Activated naive CD4-positive, alpha-beta T cell treated with anti-CD3 and anti-CD28 coated beads for 36 hours (primary cell): ENCODE results near the gene ICAM1. TPM values are rescaled to one million over a fixed set of nuclear protein-coding genes. Genes with fewer than 3 reads are reported as not detected.

Source experiments
- CTCF ChIA-PET: fragments of 350-600 bp; sonication (Branson Sonifier 250); formaldehyde crosslinking; loops from one replicate; lab custom pipeline; 2021; ENCODE audit warnings: antibody characterized with exemption; lab: Charles Lee
- DNase-seq: peaks from one replicate; pipeline ENCODE4 v3.0.0-alpha.2; 2020
- H3K27ac Mint-ChIP-seq: one replicate; pipeline ENCODE4 v1.8.0; 2021; ENCODE audit warnings: mild to moderate bottlenecking, mixed read lengths
- H3K27me3 Mint-ChIP-seq: one replicate; pipeline ENCODE4 v1.8.0; 2021; ENCODE audit warnings: low read depth, mixed read lengths
- H3K36me3 Mint-ChIP-seq: one replicate; pipeline ENCODE4 v1.8.0; 2021; ENCODE audit warnings: low read depth, mixed read lengths
- H3K4me1 Mint-ChIP-seq: one replicate; pipeline ENCODE4 v1.8.0; 2021; ENCODE audit warnings: low read depth, mixed read lengths
- H3K4me3 Mint-ChIP-seq: one replicate; pipeline ENCODE4 v1.8.0; 2021; ENCODE audit warnings: mild to moderate bottlenecking, moderate library complexity, mixed read lengths
- H3K9me3 Mint-ChIP-seq: one replicate; pipeline ENCODE4 v1.8.0; 2021; ENCODE audit warnings: mixed read lengths
- intact Hi-C: fragments of 100-400 bp; cut with micrococcal nuclease; formaldehyde crosslinking; loops from one replicate; pipeline ENCODE4 v1.15.1; 2023
- total RNA-seq, 2 experiments: library from RNA; stranded (reverse); gene quantifications; one replicate each; pipeline ENCODE4 v1.2.3, GENCODE V29; 2021

ICAM1 gene
- total RNA-seq, 2 experiments from 2014 or later, result 11.5 to 12.0 TPM

DNA sequence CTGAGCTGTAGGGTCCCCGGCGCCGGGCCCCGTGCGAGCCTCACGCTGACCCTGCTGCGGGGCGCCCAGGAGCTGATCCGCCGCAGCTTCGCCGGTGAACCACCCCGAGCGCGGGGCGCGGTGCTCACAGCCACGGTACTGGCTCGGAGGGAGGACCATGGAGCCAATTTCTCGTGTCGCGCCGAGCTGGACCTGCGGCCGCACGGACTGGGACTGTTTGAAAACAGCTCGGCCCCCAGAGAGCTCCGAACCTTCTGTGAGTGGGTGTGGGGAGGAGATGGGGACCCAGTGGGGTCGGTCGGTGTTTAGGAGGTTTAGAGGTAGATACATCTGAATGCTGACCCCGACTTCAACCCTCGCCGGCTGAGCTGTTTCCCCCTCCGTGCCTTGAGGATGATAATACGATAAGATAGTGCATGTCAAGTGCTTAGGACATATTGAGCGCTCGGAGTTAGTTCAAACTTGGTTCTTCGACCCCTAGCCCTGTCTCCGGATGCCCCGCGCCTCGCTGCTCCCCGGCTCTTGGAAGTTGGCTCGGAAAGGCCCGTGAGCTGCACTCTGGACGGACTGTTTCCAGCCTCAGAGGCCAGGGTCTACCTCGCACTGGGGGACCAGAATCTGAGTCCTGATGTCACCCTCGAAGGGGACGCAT, 20.8 kb downstream of the ICAM1 start:
- H3K36me3 Mint-ChIP-seq, result peaks cover 1% of the 10 kb centered on the region
- H3K27ac Mint-ChIP-seq, result no peak overlapping the region
- peaks cover 79% of the 10 kb centered on the region for H3K27me3 Mint-ChIP-seq
- peaks cover 73% of the 10 kb centered on the region for H3K4me1 Mint-ChIP-seq
- DNase-seq, result no peak
- H3K4me3 Mint-ChIP-seq, result peak overlapping the region; percentile 52
- intact Hi-C loops, result no loop called here
- no peaks in the 10 kb centered on the region for H3K9me3 Mint-ChIP-seq
- CTCF ChIA-PET, result interaction anchor here (0.6 to 1.7 kb wide), 5 partner anchors 20 to 100 kb away, joined by 3 to 11 read pairs (median 7); partner anchors contain the start of genes ICAM1 and RAVER1

- peaks cover 66% of the 10 kb centered on the region for H3K4me1 Mint-ChIP-seq
- peaks cover 1% of the 10 kb centered on the region for H3K36me3 Mint-ChIP-seq
- intact Hi-C loops, result no loop called here
- DNase-seq, result peak; percentile 80
- CTCF ChIA-PET, result interaction anchor here (1.0 to 1.7 kb wide), 4 partner anchors 21 to 98 kb away, joined by 3 to 11 read pairs (median 7); partner anchors contain the start of genes ICAM1 and RAVER1
- H3K27me3 Mint-ChIP-seq, result peaks cover 77% of the 10 kb centered on the region
- H3K4me3 Mint-ChIP-seq, result peak overlapping the region; percentile 52
- no peaks in the 10 kb centered on the region for H3K9me3 Mint-ChIP-seq
- no peak overlapping the region for H3K27ac Mint-ChIP-seq
These were observed 21.4 kb downstream of the ICAM1 start for GRCh38 chr19:10292206-10292788.

DNA sequence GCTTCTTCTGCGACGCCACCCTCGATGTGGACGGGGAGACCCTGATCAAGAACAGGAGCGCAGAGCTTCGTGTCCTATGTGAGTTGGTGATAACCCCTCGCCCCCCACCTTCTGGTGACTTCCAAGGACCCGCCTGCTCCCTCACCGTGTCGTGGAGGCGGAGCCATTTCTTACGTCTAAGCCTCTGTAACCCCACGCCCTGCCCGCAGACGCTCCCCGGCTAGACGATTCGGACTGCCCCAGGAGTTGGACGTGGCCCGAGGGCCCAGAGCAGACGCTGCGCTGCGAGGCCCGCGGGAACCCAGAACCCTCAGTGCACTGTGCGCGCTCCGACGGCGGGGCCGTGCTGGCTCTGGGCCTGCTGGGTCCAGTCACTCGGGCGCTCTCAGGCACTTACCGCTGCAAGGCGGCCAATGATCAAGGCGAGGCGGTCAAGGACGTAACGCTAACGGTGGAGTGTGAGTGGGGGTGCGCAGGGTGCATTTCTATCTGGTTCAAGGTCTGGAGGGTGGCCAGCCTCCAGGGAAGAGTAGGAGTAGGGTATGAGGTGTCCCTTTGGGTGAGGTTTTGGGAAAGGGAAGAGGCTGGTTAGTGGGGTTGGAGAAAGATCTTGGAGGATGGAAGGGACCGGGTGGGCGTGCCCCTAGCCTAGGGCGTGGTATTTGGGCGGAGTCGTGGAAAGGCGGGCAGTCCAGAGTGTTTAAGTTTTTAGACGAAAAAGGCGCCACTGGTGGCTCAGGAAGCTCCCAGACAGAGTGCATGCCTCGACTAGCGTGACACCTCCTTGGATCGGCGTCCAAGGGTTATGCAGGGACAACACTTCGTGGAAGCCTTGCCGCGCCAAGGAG, 22.1 kb downstream of the ICAM1 start:
- DNase-seq, result no peak

GRCh38 chr19:10293637-10294367, 22.9 kb downstream of the ICAM1 start:
- H3K27me3 Mint-ChIP-seq, result peaks cover 63% of the 10 kb centered on the region
- H3K4me3 Mint-ChIP-seq, result no peak overlapping the region
- H3K4me1 Mint-ChIP-seq, result peaks cover 54% of the 10 kb centered on the region
- CTCF ChIA-PET, result no interaction called here
- no peak for DNase-seq
- H3K9me3 Mint-ChIP-seq, result no peaks in the 10 kb centered on the region
- peaks cover 1% of the 10 kb centered on the region for H3K36me3 Mint-ChIP-seq
- intact Hi-C loops, result no loop called here
- no peak overlapping the region for H3K27ac Mint-ChIP-seq

More for the DNA sequence above, 22.1 kb downstream of the ICAM1 start:
- CTCF ChIA-PET, result no interaction called here
- Mint-ChIP-seq H3K9me3 (no peaks in the 10 kb centered on the region), H3K36me3 (peaks cover 1% of the 10 kb centered on the region), H3K27ac (no peak overlapping the region), H3K27me3 (peaks cover 70% of the 10 kb centered on the region), H3K4me1 (peaks cover 59% of the 10 kb centered on the region), H3K4me3 (peak overlapping the region; percentile 25)
- intact Hi-C loops, result no loop called here

GRCh38 chr19:10294368-10294697, 23.4 kb downstream of the ICAM1 start:
- Mint-ChIP-seq H3K36me3 (peaks cover 1% of the 10 kb centered on the region), H3K9me3 (no peaks in the 10 kb centered on the region), H3K4me1 (peaks cover 48% of the 10 kb centered on the region), H3K27me3 (peaks cover 60% of the 10 kb centered on the region), H3K4me3 (no peak overlapping the region), H3K27ac (no peak overlapping the region)
- intact Hi-C loops, result no loop called here
- no peak for DNase-seq
- CTCF ChIA-PET, result no interaction called here

- intact Hi-C loops, result loop anchor here (1.0 kb wide), 1 partner anchor 8 kb away; no protein-coding TSS in a partner anchor
- peak overlapping the region; percentile 56 for H3K4me3 Mint-ChIP-seq
- H3K36me3 Mint-ChIP-seq, result peaks cover 1% of the 10 kb centered on the region
- H3K9me3 Mint-ChIP-seq, result no peaks in the 10 kb centered on the region
- peaks cover 42% of the 10 kb centered on the region for H3K4me1 Mint-ChIP-seq
- H3K27me3 Mint-ChIP-seq, result peaks cover 56% of the 10 kb centered on the region
- CTCF ChIA-PET, result no interaction called here
- H3K27ac Mint-ChIP-seq, result no peak overlapping the region
- peak; percentile 61 for DNase-seq
These were observed 24.5 kb downstream of the ICAM1 start for GRCh38 chr19:10295305-10295846.

- peaks cover 50% of the 10 kb centered on the region for H3K27me3 Mint-ChIP-seq
- H3K4me3 Mint-ChIP-seq, result peak overlapping the region; percentile 56
- intact Hi-C loops, result loop anchor here (1.0 kb wide), 1 partner anchor 9 kb away; no protein-coding TSS in a partner anchor
- no peak overlapping the region for H3K27ac Mint-ChIP-seq
- H3K36me3 Mint-ChIP-seq, result peaks cover 1% of the 10 kb centered on the region
- no peak for DNase-seq
- H3K4me1 Mint-ChIP-seq, result peaks cover 38% of the 10 kb centered on the region
- CTCF ChIA-PET, result interaction anchor here (0.6 to 1.0 kb wide), 2 partner anchors 25 to 117 kb away, joined by 4 read pairs; partner anchors contain the start of gene ICAM1
- H3K9me3 Mint-ChIP-seq, result no peaks in the 10 kb centered on the region
These were observed 25.1 kb downstream of the ICAM1 start for GRCh38 chr19:10295847-10296591.

- CTCF ChIA-PET, result interaction anchor here (0.6 to 1.3 kb wide), 3 partner anchors 16 to 233 kb away, joined by 3 to 6 read pairs (median 4); partner anchors contain the start of gene FDX2
- Mint-ChIP-seq H3K36me3 (peaks cover 1% of the 10 kb centered on the region), H3K4me1 (peaks cover 10% of the 10 kb centered on the region), H3K4me3 (no peak overlapping the region), H3K27ac (no peak overlapping the region), H3K9me3 (no peaks in the 10 kb centered on the region), H3K27me3 (peaks cover 12% of the 10 kb centered on the region)
- intact Hi-C loops, result no loop called here
- no peak for DNase-seq
These were observed 28.9 kb downstream of the ICAM1 start for GRCh38 chr19:10299545-10300458.

DNA sequence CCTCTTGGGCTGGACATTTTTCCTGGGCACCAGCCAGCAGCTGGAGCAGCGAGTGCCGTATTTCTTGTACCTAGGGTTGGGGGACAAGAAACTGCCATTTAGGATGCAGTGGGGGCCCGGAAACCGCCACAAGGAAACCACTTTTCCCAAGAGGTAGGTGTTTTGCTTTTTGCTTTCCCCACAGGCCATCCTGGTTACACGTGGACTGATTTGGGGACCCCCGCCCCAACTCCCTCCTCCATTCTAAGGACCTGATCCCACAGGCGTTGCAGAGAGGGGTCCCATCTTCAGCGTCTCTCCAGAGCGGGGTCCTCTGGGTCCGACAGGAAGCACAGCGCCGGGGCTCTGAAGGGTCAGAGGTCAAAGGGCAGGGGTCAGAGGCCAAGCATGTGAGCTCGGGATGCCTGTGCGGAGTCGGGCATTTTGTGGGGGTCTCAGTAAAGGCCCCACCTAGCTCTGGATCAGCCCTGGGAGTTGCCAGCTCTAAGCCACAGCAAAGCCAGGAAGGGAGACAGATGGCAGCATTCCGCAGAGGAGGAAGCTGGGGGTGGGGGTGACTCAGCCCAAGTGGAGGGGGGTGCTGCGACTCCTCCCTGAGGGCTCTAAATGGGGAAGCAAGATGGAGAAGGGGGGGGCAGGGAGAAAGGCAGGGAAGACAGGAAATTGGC, 34.4 kb downstream of the ICAM1 start:
- no peak for DNase-seq
- intact Hi-C loops, result no loop called here
- no peak overlapping the region for H3K4me3 Mint-ChIP-seq
- H3K4me1 Mint-ChIP-seq, result no peaks in the 10 kb centered on the region
- H3K36me3 Mint-ChIP-seq, result peaks cover 4% of the 10 kb centered on the region
- CTCF ChIA-PET, result interaction anchor here (1.5 kb wide), 1 partner anchor 36 kb away, joined by 4 read pairs; no protein-coding TSS in a partner anchor
- no peaks in the 10 kb centered on the region for H3K9me3 Mint-ChIP-seq
- H3K27me3 Mint-ChIP-seq, result no peaks in the 10 kb centered on the region
- no peak overlapping the region for H3K27ac Mint-ChIP-seq

DNA sequence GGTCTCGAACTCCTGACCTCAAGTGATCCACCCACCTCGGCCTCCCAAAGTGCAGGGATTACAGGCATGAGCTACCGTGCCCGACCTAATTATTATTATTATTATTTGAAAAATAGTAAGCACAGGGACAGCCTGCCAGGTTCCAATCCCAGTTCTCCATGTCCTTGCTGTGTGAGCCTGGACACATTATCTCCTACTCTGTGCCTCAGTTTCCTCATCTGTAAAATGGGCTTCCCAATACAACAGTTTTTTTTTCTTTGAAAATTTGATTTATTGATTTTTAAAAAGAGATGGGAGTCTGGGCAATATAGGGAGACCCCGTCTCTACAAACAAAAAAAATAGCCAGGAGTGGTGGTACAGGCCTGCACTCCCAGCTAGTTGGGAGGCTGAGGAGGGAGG, 35.4 kb downstream of the ICAM1 start:
- H3K4me3 Mint-ChIP-seq, result no peak overlapping the region
- H3K9me3 Mint-ChIP-seq, result no peaks in the 10 kb centered on the region
- CTCF ChIA-PET, result interaction anchor here (1.5 kb wide), 1 partner anchor 37 kb away, joined by 4 read pairs; no protein-coding TSS in a partner anchor
- intact Hi-C loops, result no loop called here
- no peaks in the 10 kb centered on the region for H3K4me1 Mint-ChIP-seq
- H3K27ac Mint-ChIP-seq, result no peak overlapping the region
- no peaks in the 10 kb centered on the region for H3K27me3 Mint-ChIP-seq
- H3K36me3 Mint-ChIP-seq, result peaks cover 6% of the 10 kb centered on the region
- no peak for DNase-seq
